Adrenal gland (tissue), 5 donors: Measurements from ENCODE around the gene PSME4.

Source experiments
- CTCF ChIP-seq, 6 experiments: fragments of 450-650 bp in 4 of 6; fragments of 200-600 bp in 2 of 6; sonication (generic) in 1 of 6; IDR thresholded peaks; 1 replicate in 5 of 6; 2 replicates in 1 of 6; pipeline versions ENCODE4 v1.5.1 to v1.8.0; 2016 to 2021; ENCODE audit warnings: antibody characterized with exemption in 6 of 6, mild to moderate bottlenecking in 2 of 6, moderate library complexity in 1 of 6
- POLR2A ChIP-seq, 2 donors: fragments of 450-650 bp; IDR thresholded peaks; one replicate each; pipeline ENCODE4 v1.6.1; 2017; ENCODE audit warnings: antibody characterized with exemption in 2 of 2, mild to moderate bottlenecking in 2 of 2, moderate library complexity in 1 of 2
- donor health status: DM: no; HTN: no; CAD: no.

- TF ChIP-seq POLR2A (IDR thresholded peaks at IDR 0.05) (no peak), CTCF (IDR thresholded peaks at IDR 0.05) (no peak)
Measured at GRCh38 chr2:53939656-53940055, 31.1 kb downstream of the PSME4 start.
